ENCODE data around the gene COA5.

DNA sequence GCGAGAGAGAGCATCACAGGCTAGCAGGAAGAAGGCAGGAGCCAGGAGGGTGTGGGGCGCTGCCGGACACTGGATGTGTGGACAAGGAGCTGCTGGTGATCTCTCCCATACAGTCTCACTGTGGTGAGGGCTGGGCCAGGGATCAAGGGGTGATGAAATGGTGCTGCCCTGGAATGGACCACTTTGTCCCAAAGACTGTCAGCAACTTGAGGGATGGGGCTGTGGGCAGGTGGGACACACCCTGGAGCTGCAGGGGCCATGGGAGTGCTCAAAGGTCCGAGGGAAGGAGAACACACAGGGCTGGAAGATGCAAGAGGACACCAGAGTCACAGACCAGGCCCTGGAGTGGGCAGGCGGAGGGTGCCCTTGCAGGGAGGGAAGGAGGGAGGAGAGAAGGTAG is 38.0 kb downstream of the COA5 start:
- TF ChIP-seq EZH2 (IDR thresholded peaks at IDR 0.05; ENCODE audit: low read length, missing control alignments): no peak
- TF ChIP-seq, protein P1, sequence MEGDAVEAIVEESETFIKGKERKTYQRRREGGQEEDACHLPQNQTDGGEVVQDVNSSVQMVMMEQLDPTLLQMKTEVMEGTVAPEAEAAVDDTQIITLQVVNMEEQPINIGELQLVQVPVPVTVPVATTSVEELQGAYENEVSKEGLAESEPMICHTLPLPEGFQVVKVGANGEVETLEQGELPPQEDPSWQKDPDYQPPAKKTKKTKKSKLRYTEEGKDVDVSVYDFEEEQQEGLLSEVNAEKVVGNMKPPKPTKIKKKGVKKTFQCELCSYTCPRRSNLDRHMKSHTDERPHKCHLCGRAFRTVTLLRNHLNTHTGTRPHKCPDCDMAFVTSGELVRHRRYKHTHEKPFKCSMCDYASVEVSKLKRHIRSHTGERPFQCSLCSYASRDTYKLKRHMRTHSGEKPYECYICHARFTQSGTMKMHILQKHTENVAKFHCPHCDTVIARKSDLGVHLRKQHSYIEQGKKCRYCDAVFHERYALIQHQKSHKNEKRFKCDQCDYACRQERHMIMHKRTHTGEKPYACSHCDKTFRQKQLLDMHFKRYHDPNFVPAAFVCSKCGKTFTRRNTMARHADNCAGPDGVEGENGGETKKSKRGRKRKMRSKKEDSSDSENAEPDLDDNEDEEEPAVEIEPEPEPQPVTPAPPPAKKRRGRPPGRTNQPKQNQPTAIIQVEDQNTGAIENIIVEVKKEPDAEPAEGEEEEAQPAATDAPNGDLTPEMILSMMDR (conservative IDR thresholded peaks at IDR 0.05 in 1 of 2, IDR thresholded peaks at IDR 0.05 in 1 of 2; ENCODE audit: low read depth in 1 of 2, low read length in 2 of 2): no peak
